H1 (cell line): ENCODE results near the gene INPP5K. TPM values are rescaled to one million over a fixed set of nuclear protein-coding genes. Genes with fewer than 3 reads are reported as not detected.
A peak's percentile ranks its signal among the peaks of the same experiment; 100 is the strongest.

Source experiments
- CEBPB ChIP-seq: IDR thresholded peaks from 2 replicates; pipeline ENCODE4 v1.6.1; 2012; ENCODE audit warnings: low read depth, low read length
- EZH2 ChIP-seq: fragments of 200-600 bp; sonication (generic); IDR thresholded peaks from 2 replicates; pipeline ENCODE4 v1.7.1; 2012; ENCODE audit warnings: low read depth, mild to moderate bottlenecking, moderate library complexity, low read length, inconsistent platforms; ENCODE audit not compliant: severe bottlenecking
- FOSL1 ChIP-seq: IDR thresholded peaks from 2 replicates; pipeline ENCODE4 v1.6.1; 2011; ENCODE audit warnings: mild to moderate bottlenecking, low read depth, low read length, moderate library complexity; ENCODE audit not compliant: insufficient read depth
- GABPA ChIP-seq: IDR thresholded peaks from 2 replicates; pipeline ENCODE4 v1.6.1; 2011; ENCODE audit warnings: mild to moderate bottlenecking, low read length, moderate library complexity, borderline replicate concordance; ENCODE audit not compliant: insufficient read depth
- KDM4A ChIP-seq: IDR thresholded peaks from one replicate; pipeline ENCODE4 v1.7.1; 2012; ENCODE audit warnings: low read depth, mild to moderate bottlenecking, moderate library complexity, low read length, inconsistent platforms; ENCODE audit not compliant: severe bottlenecking
- NRF1 ChIP-seq: IDR thresholded peaks from 2 replicates; pipeline ENCODE4 v1.6.1; 2011; ENCODE audit warnings: mild to moderate bottlenecking, low read depth, low read length, improper control_type of control experiment
- RFX5 ChIP-seq: IDR thresholded peaks from 2 replicates; pipeline ENCODE4 v1.6.1; 2011; ENCODE audit warnings: low read depth, low read length, improper control_type of control experiment, borderline replicate concordance
- SAP30 ChIP-seq: fragments of 300-600 bp; sonication (generic); IDR thresholded peaks from 2 replicates; pipeline ENCODE4 v1.7.1; 2012; ENCODE audit warnings: low read length, moderate library complexity, mild to moderate bottlenecking, inconsistent platforms; ENCODE audit not compliant: insufficient read depth, insufficient replicate concordance
- SIX5 ChIP-seq: IDR thresholded peaks from 2 replicates; pipeline ENCODE4 v1.6.1; 2011; ENCODE audit warnings: mild to moderate bottlenecking, low read depth, low read length
- polyA plus RNA-seq, 7 experiments: library from polyadenylated mRNA; depleted of rRNA in 3 of 7; stranded (reverse) in 5 of 7; unstranded in 2 of 7; fragments of >200 nt in 5 of 7; fragments of 200-250 nt in 2 of 7; gene quantifications; 1 replicate in 5 of 7; 2 replicates in 1 of 7; 4 replicates in 1 of 7; pipeline versions ENCODE4 v1.2.1 to v1.2.3, GENCODE V29; 2011 to 2013; ENCODE audit warnings: missing spikeins in 2 of 7, mixed read lengths in 2 of 7
- total RNA-seq: library from RNA; stranded (reverse); fragmentation: NEBNext Ultra II Directional; extraction: Animal tissue kit (Norgen Biotek cat#: 25700); gene quantifications from 2 replicates; pipeline ENCODE4 v1.2.1, GENCODE V29; 2021
- TF ChIP-seq, protein P1 (sequence below): IDR thresholded peaks from 2 replicates; pipeline ENCODE4 v1.6.1; 2012; ENCODE audit warnings: low read length, inconsistent platforms

INPP5K gene
- total and polyA plus RNA-seq, 2 of the 8 experiments (the other 6 are each of a cell fraction or from before 2014, with no cell fraction given): 21.0 to 24.1 TPM

DNA sequence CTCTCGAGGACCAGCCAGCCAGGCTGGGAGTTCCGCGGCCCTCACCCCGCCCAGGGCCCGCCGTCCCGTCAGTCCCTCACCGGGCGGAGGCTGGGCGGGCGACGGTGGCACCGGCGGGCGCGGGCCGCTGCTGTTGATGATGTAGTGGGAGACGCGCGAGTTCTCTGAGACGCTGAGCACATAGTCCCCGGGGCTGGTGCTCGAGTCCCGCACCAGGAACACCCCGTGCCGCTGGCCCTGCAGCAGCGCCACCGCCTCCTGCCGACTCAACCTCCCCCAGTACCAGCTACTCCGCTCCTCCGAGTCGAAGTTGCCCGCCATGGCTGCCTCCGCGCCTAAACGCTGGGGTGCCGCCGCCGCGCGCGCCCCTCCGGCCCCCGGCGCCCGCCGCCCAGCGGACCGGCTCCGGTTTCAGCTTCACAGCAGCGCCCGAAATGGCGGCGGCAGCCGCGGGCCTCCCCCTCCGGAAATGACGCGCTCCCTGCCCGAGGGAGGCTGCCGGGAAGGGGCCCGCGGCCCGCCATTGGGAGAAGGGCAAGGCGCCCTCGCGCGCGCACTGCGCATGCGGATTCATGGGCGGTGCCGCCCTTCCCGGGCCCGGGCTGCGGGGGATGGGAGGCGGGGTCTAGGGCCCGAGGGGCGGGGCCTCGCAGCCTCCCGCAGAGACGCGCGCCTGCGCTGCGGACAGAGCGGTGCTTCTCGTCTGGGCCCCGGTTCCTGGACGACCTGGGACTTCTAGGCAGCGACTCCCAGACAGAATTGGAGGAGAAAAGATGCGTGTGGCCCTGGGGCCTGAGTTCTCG is 60.4 kb downstream of the INPP5K start, which contains the start of gene CRK (continued):
- no peak for TF ChIP-seq EZH2
- no peak for TF ChIP-seq CEBPB
- TF ChIP-seq RFX5: no peak
- TF ChIP-seq, protein P1, sequence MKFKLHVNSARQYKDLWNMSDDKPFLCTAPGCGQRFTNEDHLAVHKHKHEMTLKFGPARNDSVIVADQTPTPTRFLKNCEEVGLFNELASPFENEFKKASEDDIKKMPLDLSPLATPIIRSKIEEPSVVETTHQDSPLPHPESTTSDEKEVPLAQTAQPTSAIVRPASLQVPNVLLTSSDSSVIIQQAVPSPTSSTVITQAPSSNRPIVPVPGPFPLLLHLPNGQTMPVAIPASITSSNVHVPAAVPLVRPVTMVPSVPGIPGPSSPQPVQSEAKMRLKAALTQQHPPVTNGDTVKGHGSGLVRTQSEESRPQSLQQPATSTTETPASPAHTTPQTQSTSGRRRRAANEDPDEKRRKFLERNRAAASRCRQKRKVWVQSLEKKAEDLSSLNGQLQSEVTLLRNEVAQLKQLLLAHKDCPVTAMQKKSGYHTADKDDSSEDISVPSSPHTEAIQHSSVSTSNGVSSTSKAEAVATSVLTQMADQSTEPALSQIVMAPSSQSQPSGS: no peak
- no peak for TF ChIP-seq SAP30
- TF ChIP-seq NRF1: peak; percentile 68
- TF ChIP-seq GABPA: peak; percentile 82; the same call in 1 of the 2 replicates
- TF ChIP-seq KDM4A: peak; percentile 85
- no peak for TF ChIP-seq FOSL1
- peak; percentile 62 for TF ChIP-seq SIX5
